HS-5 (cell line): ENCODE data around the gene PPP5C.
"Not testable (repeated sequence)": the region's sequence is repeated elsewhere in the genome, so short reads cannot be mapped to it uniquely, and the experiment has no call there.

Source experiments
- DNase-seq: peaks from one replicate; pipeline ENCODE4 v3.0.0-alpha.2; 2012; ENCODE audit warnings: low read depth

The PPP5C gene, protein sequence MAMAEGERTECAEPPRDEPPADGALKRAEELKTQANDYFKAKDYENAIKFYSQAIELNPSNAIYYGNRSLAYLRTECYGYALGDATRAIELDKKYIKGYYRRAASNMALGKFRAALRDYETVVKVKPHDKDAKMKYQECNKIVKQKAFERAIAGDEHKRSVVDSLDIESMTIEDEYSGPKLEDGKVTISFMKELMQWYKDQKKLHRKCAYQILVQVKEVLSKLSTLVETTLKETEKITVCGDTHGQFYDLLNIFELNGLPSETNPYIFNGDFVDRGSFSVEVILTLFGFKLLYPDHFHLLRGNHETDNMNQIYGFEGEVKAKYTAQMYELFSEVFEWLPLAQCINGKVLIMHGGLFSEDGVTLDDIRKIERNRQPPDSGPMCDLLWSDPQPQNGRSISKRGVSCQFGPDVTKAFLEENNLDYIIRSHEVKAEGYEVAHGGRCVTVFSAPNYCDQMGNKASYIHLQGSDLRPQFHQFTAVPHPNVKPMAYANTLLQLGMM

DNA sequence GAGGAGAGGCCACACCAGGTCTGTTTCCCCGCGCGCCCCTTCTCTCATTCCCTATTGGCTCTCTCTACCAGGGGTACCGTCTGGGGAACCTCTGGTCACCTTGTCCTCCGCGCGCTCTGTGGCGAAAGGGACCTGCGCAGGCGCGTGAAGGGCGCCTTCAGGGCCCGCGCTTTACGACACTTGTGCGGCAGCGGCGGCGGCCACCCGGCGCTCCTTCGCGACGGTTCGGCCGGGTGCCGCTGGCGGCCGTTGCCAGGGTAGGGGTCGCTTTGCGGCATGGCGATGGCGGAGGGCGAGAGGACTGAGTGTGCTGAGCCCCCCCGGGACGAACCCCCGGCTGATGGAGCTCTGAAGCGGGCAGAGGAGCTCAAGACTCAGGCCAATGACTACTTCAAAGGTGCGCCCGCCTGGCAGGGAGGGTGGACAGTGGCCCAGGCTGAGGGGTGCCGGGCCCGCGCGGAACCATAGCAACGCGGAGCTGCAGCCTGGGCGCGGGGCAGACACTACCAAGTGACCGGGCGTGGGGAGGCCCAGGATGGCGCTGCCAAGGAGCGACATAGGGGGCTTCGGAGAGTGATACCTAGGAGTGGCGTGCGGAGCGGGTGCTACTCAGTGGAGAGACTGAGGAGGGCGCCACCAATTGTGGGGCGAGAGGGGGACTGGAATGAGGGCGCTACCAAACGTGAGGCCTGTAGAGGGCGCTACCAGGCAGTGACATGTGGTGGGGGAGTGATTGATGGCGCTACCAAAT lies at the start of gene PPP5C:
PPP5C (plus strand) TSS at position 267 of the 751 bp plus-strand sequence; CDS start at position 277, 10 bp downstream.
- DNase-seq: peak; percentile 53

DNA sequence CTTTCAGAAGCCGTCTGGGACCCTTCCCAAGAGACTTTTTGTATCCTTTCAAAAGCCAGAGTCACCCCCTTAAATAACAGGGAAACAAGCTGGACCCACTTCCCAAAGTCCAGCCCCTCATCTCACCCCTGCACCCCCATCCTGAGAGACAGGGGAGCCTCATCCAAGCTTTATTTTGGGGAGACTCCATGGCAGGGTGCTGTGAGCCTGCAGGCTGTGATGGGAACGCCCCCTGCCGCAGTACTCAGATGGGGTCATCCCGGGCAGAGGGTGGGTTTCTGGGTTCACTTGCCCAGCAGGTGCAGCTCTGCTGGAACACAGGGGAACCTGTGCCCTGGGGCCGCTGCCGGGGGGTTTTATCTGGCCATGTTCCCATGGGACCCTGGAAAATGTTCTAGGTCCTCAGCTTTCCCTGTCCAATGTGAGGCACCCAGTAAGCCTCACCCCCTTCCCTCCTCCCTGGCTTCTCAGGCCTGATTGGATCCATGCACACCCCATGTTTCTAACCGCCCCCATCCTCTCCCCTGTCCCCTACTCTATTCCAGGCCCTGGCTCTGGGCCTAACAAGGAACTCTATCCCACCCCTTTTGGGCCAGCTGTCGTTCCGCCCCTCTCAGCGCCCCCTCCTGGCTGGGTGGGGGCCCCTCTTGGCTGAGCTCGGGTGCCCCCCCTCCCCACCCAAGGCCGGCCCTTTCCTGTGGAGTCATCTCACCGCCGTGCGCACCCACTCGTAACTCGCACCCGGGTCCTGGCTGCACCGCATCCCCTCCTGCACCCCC lies 49.0 kb upstream of the PPP5C start:
- DNase-seq: no peak

GRCh38 chr19:46298479-46299003 lies 48.3 kb upstream of the PPP5C start:
- DNase-seq: no peak

DNA sequence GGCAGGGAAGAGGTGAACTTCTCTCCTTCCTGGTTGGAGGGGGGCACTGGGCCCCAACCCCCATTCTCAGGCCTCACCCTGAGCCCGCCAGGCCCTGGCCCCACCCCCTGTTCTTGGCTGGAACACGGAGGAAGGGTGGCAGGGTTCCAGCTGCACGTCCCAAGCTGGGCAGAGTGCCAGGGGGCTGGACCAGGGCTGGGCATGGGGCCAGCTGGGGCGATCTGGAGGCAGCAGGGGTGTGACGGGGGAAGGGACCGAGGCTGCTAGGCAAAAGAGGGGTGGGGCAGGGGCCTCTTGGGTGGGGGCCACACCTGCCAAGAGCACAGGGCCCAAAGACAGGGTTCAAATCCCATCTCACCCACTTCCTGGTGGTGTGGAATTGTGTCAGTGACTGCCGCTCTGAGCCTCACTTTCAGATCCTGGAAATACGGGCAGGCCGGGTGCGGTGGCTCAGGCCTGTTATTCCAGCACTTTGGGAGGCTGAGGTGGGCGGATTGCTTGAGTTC lies 47.8 kb upstream of the PPP5C start:
- DNase-seq: peak; percentile 23

- no peak for DNase-seq
Observed at GRCh38 chr19:46299695-46300094, 47.2 kb upstream of the PPP5C start.

- DNase-seq: no peak
Observed at GRCh38 chr19:46303322-46303690, 43.6 kb upstream of the PPP5C start.

- DNase-seq: no peak
Observed at GRCh38 chr19:46303691-46304397, 43.0 kb upstream of the PPP5C start.

DNA sequence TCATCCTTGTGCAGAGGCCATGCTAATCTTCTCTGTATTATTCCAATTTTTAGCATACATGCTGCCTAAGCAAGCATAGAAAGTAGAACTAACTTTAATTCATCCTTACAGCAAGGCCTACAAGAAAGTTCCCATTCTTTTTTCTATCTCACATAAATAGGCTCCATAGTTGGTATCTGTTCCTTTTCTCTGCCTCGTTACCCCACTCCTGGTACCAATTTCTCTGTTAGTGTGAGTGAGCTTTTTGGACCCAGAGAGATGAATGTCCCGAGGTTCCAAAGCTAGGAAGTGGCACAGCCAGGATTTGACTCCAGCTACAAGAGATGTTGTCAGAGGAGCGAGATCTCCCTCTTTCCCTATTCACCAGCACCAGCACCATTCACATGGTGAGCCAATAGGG lies 40.4 kb upstream of the PPP5C start:
- DNase-seq: no peak

- DNase-seq: no peak
Observed at GRCh38 chr19:46308510-46308909, 38.4 kb upstream of the PPP5C start.

DNA sequence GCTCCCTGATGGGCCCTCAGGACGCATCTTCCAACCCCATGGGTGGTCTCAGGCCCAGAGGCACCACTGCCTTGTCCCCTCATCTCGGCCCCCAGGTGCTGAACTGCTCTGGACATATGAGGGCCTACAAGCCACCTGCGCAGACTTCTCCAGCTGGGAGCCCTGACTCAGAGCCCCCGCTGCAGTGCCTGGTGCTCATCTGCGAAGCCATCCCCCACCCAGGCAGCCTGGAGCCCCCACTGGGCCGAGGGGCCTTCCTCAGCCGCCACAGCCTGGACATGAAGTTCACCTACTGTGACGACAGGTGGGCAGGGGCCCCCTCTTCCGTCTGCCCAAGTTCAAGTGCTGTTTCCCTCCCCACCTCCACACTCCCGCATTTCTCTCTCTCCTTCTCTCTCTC lies 37.8 kb upstream of the PPP5C start:
- no peak for DNase-seq

DNA sequence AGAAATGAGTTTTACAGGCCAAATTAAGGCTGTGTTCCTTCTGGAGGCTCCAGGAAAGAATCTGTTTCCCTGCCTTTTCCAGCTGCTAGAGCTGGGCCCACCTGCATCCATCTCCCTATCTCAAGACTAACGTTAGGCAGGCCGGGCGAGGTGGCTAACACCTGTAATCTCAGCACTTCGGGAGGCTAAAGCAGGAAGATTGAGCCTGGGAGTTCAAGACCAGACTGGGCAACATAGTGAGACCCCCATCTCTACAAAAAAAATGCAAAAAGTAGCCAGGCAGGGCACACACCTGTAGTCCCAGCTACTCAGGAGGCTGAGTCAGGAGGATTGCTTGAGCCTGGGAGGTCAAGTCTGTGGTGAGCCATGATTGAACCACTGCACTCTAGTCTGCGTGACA lies 35.4 kb upstream of the PPP5C start:
- DNase-seq: no peak

GRCh38 chr19:46313540-46314469 lies 33.1 kb upstream of the PPP5C start:
- not testable (repeated sequence) for DNase-seq

DNA sequence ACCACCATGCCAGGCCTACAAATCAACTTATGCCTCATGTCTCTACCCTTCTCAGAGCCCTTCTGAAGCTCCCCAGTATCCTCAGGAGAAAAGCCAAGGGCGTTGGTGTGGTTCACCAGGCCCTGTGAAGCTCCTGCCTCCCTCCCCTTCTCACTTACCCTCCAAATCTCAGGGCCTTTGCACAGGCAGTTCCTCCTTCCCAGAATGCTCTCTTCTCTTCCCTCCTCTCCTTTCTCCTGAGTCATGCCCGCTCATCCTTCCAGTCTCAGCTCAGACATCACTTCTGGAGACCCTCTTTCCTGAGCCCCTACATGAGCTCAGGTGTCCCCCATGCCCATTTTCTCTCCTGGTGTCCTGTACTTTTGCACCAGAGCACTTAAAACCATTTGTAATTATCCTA lies 29.5 kb upstream of the PPP5C start:
- DNase-seq: no peak

- DNase-seq: no peak
Observed at GRCh38 chr19:46319613-46320012, 27.3 kb upstream of the PPP5C start.

DNA sequence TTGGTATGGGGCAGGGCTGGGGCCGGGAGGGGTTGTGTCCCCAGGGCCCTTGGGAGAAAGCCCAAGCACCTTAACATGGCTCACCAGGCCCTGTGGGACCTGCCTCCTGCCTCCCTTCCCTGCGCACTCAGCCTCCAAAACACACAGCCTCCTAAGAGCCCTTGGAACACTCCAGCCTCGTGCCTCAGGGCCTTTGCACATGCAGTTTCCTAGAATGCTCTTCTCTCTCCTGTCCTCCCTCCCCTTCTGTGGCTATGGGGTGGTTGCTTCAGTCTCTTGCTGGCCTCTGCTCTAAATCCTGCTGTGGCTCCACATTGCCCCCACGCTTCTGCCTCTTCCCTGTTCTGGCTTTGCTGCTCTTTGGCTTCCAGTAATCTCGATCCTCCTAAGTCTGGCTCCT lies 26.3 kb upstream of the PPP5C start:
- DNase-seq: no peak

DNA sequence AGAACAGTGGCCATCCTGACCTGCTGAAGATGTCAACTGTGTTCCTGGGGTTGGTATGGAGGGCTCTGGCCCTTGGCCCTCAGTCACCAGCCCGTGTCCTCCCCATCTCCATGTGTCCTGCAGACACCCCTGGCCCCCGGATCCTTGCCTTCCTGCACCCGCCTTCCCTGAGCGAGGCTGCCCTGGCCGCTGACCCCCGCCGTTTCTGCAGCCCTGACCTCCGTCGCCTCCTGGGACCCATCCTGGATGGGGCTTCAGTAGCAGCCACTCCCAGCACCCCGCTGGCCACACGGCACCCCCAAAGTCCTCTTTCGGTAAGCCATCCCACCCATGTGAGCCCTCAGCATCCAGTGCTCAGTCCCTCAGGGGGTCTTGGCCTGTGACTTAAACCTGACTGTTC lies 25.2 kb upstream of the PPP5C start:
- no peak for DNase-seq

- DNase-seq: not testable (repeated sequence)
Observed at GRCh38 chr19:46323227-46323626, 23.7 kb upstream of the PPP5C start.

DNA sequence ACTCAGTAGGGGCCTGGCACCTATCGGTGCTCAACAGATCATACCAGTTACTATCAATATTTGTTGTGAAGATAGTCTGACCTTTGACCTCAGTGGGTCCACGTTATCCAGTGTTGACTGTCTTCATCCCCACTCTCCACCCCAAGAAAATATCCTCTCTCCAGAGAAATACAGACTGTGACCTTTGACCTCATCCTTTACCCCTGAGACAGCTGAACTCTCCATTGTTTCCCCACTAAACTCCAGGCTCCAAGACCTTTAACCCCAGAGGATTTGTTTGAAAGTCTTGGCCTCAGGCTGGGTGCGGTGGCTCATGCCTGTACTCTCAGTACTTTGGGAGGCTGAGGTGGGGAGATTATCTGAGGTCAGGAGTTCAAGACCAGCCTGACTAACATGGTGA lies 22.6 kb upstream of the PPP5C start:
- no peak for DNase-seq

DNA sequence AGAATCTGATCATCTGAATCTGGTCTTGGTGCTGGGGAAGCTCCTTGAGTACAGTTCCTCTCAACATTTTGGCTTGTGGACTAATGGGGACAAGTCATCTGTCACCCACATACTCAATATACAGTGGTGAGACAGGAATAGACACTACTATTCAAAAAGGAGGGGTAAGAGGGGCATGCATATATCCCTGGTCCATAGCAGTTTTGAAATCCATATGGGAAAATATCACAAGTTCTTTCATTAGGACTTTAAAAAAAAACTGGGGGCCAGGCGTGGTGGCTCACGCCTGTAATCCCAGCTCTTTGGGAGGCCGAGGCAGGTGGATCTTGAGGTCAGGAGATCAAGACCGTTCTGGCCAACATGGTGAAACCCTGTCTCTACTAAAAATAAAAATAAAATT lies 20.3 kb upstream of the PPP5C start:
- no peak for DNase-seq

DNA sequence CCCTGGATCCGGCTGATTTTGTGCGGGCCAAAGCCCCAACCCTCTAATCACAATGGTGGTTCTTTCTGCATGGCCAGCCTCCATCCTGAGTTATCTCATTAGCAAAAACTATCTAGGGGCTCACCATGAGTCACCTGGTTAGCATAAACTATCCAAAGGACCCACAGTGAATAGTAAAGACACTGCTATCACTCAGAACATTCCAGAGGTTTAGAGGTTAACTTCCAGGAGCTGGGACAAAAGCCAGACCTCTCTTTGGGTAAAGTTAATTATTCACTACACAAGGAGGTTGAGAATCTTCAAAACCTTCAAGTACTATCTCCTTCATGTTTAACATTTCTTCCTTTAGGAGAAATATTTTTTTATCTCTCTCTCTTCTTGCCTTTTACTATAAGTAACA lies 18.8 kb upstream of the PPP5C start:
- DNase-seq: no peak
